Right ventricle myocardium superior (tissue), 1 donor: ENCODE data around the gene SCUBE1. TPM values are rescaled to one million over a fixed set of nuclear protein-coding genes. Genes with fewer than 3 reads are reported as not detected.
A peak's percentile ranks its signal among the peaks of the same experiment; 100 is the strongest.
"Not testable (repeated sequence)": the region's sequence is repeated elsewhere in the genome, so short reads cannot be mapped to it uniquely, and the experiment has no call there.

Experiments used
- ATAC-seq: fragments of 200-7000 bp; cut with Tn5 transposase; one replicate; pipeline ENCODE4 v1.9.1; 2020; ENCODE audit warnings: mild to moderate bottlenecking; ENCODE audit not compliant: poor library complexity
- DNase-seq: peaks from one replicate; pipeline ENCODE4 v3.0.0-alpha.2; 2020
- intact Hi-C: fragments of 100-400 bp; cut with DNase I; formaldehyde crosslinking; loops from one replicate; pipeline ENCODE4 v1.11.2; 2022
- total RNA-seq: library from RNA; stranded (reverse); fragmentation: NEBNext Ultra II Directional; extraction: Animal tissue kit (Norgen Biotek cat#: 25700); gene quantifications from one replicate; pipeline ENCODE4 v1.2.1, GENCODE V29; 2021
- donor health status: DM: no; HTN: yes; CAD: no; lungs with severe emphysema.

Gene SCUBE1
- total RNA-seq, 1 donor from 2014 or later = 0.24 TPM

DNA sequence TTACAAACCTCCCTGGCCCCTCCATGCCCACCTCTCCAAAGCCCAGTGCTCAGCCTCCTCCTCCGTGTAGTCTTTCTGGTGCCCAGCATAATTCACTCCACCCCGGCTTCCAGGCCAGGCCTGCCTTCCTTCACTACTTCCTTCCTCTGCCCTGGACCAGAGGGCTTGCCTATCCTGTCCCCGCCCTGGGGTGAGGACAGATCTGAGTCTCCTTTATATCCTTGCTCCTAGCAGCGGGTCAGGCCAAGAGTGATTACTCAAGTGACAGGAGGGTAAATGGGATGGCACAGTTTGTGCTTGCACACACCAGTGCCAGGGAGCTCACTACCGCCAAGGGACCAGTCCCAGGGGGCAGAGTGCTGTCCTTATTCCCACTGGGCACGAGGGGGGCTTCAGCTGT, 48.0 kb downstream of the SCUBE1 start:
- no peak for ATAC-seq
- intact Hi-C loops = no loop called here
- DNase-seq = no peak

DNA sequence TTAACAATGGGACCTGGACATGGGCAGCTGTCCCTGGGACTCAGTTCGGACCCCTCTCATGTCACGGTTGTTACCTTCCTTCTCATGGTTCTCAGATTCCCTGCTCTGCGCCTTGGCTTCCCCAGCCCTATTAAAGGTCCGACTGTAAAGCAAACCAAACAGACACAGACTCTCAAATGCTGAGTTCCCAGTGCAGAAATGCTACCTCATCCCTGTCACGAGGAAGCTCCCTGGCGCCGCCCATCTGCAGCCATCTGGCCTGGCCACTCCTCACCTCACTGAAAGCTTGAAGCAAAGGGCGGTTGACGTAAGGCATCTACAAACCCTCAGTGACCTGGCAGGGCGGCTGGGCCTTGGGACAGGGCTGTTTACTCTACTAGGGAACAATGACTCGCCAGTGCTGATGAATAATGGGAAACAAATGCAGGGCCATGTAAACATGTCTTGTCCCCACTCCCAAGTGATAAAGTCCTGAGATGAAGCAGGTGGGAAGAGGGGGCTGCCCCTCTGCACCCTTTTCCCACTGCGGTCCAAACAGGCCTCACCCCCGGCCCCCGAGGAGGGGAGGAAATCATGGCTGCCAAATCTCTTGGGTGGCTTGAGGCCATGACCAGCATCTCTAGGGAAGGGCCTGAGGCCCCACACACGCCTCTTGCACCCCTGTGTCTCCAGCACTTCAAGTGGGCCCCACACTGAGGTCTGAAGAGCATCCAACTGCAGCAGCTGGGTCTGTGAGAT, 49.3 kb downstream of the SCUBE1 start:
- no peak for ATAC-seq
- peak; percentile 67 for DNase-seq
- intact Hi-C loops = no loop called here

DNA sequence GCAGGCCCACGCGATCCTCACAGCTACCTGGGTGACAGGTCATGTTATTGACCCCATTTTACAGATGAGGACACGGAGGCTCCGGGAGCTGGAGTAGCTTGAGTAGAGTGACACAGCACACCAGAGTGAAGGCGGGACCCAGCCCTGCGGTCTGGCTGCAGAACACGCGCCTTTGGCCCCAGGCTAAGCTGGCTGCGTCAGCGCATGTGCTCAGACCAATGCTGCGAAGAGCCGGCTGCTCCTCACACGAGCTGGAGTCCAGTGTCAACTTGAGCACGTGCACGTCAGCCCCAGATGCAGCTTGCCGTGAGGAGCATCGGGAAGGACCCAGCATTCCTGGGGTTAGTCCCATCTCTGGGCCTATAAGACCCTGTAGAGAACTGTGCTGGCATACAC, 49.9 kb downstream of the SCUBE1 start:
- ATAC-seq (no peak), DNase-seq (no peak)
- intact Hi-C loops = no loop called here

- intact Hi-C loops = no loop called here
- ATAC-seq (no peak), DNase-seq (no peak)
Measured at GRCh38 chr22:43292630-43293018, 50.5 kb downstream of the SCUBE1 start.

DNA sequence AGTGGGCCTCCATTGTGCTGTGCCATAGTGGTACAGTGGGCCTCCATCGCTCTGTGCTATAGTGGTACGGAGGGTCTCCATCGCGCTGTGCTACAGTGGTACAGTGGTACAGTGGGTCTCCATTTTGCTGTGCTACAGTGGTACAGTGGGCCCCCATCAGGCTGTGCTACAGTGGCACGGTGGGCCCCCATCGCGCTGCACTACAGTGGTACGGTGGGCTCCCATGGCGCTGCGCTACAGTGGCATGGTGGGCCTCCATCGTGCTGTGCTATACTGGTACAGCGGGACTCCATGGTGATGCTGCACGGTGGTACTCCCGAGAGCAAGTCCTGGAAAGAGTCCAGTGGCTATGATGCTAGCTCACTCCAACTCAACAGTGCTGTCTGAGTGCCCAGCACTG, 51.8 kb downstream of the SCUBE1 start:
- intact Hi-C loops = no loop called here
- ATAC-seq (no peak), DNase-seq (no peak)

DNA sequence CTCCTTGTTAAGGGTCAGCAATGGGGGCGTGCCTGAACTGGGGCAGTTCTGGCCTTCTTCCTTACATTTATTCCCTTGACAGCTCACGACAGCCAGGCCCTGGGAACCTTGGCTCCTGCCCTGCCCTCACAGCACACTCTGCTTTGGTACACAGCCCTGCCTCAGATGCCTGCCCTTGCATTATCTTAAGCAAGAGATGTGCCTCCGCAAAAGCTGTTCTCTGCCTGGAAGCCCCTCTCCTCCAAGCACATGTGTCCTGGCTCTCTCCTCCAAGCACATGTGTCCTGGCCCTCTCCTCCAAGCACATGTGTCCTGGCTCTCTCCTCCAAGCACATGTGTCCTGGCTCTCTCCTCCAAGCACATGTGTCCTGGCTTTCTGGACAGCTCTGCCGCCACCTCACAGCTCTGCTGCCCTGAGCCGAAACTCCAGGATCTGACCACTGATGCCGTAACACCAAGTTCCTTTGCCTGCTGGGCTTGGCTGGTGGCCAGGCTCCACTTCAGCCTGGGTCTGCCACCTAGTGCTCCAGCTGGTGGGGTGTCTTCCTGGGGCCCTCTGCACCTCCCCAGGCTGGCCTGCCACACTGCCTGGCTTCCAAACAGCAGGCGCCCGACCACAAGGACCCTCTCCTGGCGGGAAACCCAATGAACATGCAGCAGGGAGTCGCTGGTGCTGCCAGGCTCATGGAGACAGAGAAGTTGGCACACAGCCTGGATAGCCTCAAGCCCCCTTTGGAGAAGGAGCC, 53.0 kb downstream of the SCUBE1 start:
- DNase-seq (peak; percentile 68), ATAC-seq (peak; percentile 56)
- intact Hi-C loops = no loop called here

- ATAC-seq (peak; percentile 18), DNase-seq (peak; percentile 61)
- intact Hi-C loops = no loop called here
Measured at GRCh38 chr22:43289531-43289963, 53.6 kb downstream of the SCUBE1 start.

GRCh38 chr22:43288807-43289420, 54.3 kb downstream of the SCUBE1 start:
- DNase-seq (no peak), ATAC-seq (no peak)
- intact Hi-C loops = no loop called here

- intact Hi-C loops = no loop called here
- ATAC-seq (no peak), DNase-seq (no peak)
Measured at GRCh38 chr22:43288378-43288777, 54.8 kb downstream of the SCUBE1 start.

DNA sequence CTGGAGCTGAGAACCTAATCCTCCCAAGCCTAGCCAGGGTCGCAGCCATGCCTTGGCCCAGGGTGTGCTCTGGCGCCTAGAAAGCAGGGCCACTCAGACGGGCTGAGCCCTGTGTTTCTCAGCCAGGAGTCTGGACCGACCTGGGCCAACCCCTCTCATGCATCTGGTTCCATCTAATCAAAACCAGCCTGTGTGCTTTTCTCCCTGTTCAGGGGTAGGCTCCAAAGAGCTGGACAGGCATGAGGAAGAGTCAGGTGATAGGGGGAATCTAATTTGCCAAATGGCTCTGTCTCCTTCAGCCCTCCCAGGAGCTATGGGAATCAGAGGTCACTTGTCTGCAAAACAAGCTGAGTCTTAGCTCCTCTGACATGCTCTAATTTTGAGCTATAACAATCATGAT, 55.7 kb downstream of the SCUBE1 start:
- no peak for ATAC-seq
- intact Hi-C loops = no loop called here
- no peak for DNase-seq

- intact Hi-C loops = no loop called here
- DNase-seq (no peak), ATAC-seq (no peak)
Measured at GRCh38 chr22:43281394-43281793, 61.8 kb downstream of the SCUBE1 start.

GRCh38 chr22:43280523-43280886, 62.7 kb downstream of the SCUBE1 start:
- intact Hi-C loops = not testable (repeated sequence)

GRCh38 chr22:43279867-43280522, 63.2 kb downstream of the SCUBE1 start:
- no peak for ATAC-seq
- intact Hi-C loops = no loop called here
- no peak for DNase-seq

More at GRCh38 chr22:43280523-43280886, 62.7 kb downstream of the SCUBE1 start:
- not testable (repeated sequence) for ATAC-seq, DNase-seq

- intact Hi-C loops = no loop called here
- ATAC-seq (no peak), DNase-seq (no peak)
Measured at GRCh38 chr22:43277987-43278601, 65.1 kb downstream of the SCUBE1 start.

DNA sequence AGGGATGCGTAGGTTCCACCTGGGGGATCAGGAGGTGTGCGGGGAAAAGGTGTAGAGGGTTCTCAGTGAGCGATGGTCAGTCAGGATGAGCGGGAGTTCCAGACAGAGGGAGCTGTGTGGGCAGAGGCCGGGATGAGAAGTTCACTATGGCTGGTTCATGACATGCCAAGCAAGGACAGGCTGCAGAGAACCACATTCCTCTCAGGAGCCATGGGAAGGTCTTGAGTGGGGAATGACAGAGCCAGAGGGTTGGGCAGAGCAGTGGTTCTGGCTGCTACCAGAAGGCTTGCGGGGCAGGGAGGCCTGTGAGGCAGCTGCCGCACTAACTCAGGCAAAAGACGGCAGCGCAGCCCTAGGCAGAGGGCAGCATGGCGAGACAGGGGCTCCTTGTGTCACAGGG, 66.1 kb downstream of the SCUBE1 start:
- intact Hi-C loops = no loop called here
- ATAC-seq = no peak
- DNase-seq = no peak

GRCh38 chr22:43276321-43276720, 66.9 kb downstream of the SCUBE1 start:
- DNase-seq (no peak), ATAC-seq (no peak)
- intact Hi-C loops = no loop called here

GRCh38 chr22:43275545-43276317, 67.4 kb downstream of the SCUBE1 start:
- intact Hi-C loops = loop anchor here (2.0 kb wide), 1 partner anchor 71 kb away; no protein-coding TSS in a partner anchor
- DNase-seq (no peak), ATAC-seq (no peak)

DNA sequence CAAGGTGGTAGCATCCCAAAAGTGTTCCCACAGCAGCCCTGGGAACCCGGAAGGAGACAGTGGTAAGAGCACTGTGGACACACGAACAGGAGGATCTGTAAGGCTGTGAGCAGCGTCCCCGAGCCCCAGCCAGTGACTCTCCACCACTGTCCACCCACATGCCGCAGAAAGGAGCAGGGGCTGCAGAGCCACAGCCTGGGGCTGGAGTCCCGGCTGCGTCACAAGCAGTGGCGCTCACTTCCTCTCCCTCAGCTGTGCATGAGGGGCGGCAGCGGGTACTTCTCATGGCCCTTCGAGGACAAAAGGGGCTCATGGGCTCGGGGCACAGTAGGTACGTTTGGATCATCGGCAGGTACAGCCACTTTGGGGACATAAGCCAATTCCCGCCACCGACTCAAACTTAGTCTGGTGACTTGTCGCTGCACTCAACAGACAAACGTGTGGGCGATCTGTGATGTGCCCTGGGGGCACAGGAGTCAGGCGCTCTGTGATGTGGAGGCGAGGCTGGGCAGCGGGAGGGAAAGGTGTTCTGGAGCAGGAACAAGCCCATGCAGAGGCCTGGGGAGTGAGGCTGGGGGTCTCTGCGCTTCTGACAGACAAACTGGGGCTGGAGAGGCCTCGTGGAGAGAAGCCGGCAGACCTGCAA, 68.5 kb downstream of the SCUBE1 start:
- no peak for ATAC-seq
- DNase-seq = no peak
- intact Hi-C loops = loop anchor here (2.0 to 5.0 kb wide), 2 partner anchors 72 to 113 kb away; no protein-coding TSS in a partner anchor
